HepG2 (cell line): ENCODE results near the gene RSBN1. TPM values are rescaled to one million over a fixed set of nuclear protein-coding genes. Genes with fewer than 3 reads are reported as not detected.

Experiments used
- ATAC-seq: fragments of 200-7000 bp; cut with Tn5 transposase; 3 replicates; pipeline ENCODE4 v1.9.1; 2020; ENCODE audit warnings: mild to moderate bottlenecking, moderate library complexity
- BruUV-seq: library from RNA; stranded (reverse); fragments of 400-500 nt; replicated peaks from 2 replicates; lab custom pipeline; 2021; lab: Mats Ljungman, UMichigan
- CTCF ChIA-PET: fragments of 300-600 bp; formaldehyde crosslinking; extraction: SDS; loops from one replicate; lab custom pipeline; 2021; ENCODE audit warnings: low total read pairs, inconsistent platforms, low intra/inter-chr PET ratio; lab: Yijun Ruan, JAX
- POLR2A ChIA-PET: fragments of 350-600 bp; sonication (Branson Sonifier 250); formaldehyde crosslinking; loops from one replicate; lab custom pipeline; 2020; ENCODE audit warnings: antibody characterized with exemption, inconsistent platforms; lab: Yijun Ruan, JAX
- DNase-seq: peaks from one replicate; pipeline ENCODE4 v3.0.0-alpha.2; 2015; ENCODE audit warnings: low spot score
- FAIRE-seq: peaks from 3 replicates; lab custom pipeline; 2011; peaks lifted over from hg19 to GRCh38; lab: Jason Lieb, UNC
- H2AFZ ChIP-seq: one replicate; pipeline ENCODE4 v1.6.1; 2011; ENCODE audit warnings: low read length, inconsistent platforms
- H3K27ac ChIP-seq: fragments of 300-600 bp; 3 replicates; pipeline ENCODE4 v1.8.0; 2011; ENCODE audit warnings: mixed run types, mild to moderate bottlenecking, mixed read lengths, low read length, inconsistent platforms; ENCODE audit not compliant: insufficient read depth; ENCODE audit errors: extremely low read length
- H3K27me3 ChIP-seq, 2 experiments: fragments of 200-600 bp in 1 of 2; 2 replicates in 1 of 2; 3 replicates in 1 of 2; pipeline versions ENCODE4 v1.6.0 to v1.8.0; 2011; ENCODE audit warnings: low read length in 2 of 2, mild to moderate bottlenecking in 2 of 2, moderate library complexity in 2 of 2, inconsistent platforms in 1 of 2; ENCODE audit not compliant: insufficient read depth in 2 of 2, control insufficient read depth in 1 of 2
- H3K36me3 ChIP-seq, 2 experiments: fragments of 200-600 bp in 1 of 2; replicated peaks in 1 of 2; 2 replicates in 1 of 2; 3 replicates in 1 of 2; pipeline versions ENCODE4 v1.5.1 to v1.8.0; 2011; ENCODE audit warnings: low read length in 2 of 2, inconsistent platforms in 1 of 2; ENCODE audit not compliant: insufficient read depth in 2 of 2, control insufficient read depth in 1 of 2
- H3K4me1 ChIP-seq: 2 replicates; pipeline ENCODE4 v1.5.1; 2012; ENCODE audit warnings: low read length, inconsistent platforms; ENCODE audit not compliant: insufficient read depth
- H3K4me2 ChIP-seq: 2 replicates; pipeline ENCODE4 v1.6.0; 2011; ENCODE audit warnings: low read depth, low read length, inconsistent platforms
- H3K4me3 ChIP-seq, 3 experiments: fragments of 200-600 bp in 1 of 3; sonication (generic), shearing (Covaris generic) in 1 of 3; replicated peaks in 1 of 3; 2 replicates each; pipeline ENCODE4 v1.5.1; 2011 to 2016; ENCODE audit warnings: low read length in 3 of 3, inconsistent platforms in 2 of 3, low read depth in 2 of 3, mild to moderate bottlenecking in 2 of 3, control low read depth in 1 of 3, mixed read lengths in 1 of 3; ENCODE audit not compliant: insufficient read depth in 1 of 3
- H3K79me2 ChIP-seq: one replicate; pipeline ENCODE4 v1.6.1; 2011; ENCODE audit warnings: low read length, inconsistent platforms; ENCODE audit not compliant: insufficient read depth
- H3K9ac ChIP-seq: 2 replicates; pipeline ENCODE4 v1.6.0; 2011; ENCODE audit warnings: mild to moderate bottlenecking, low read depth, low read length, inconsistent platforms; ENCODE audit not compliant: insufficient read depth
- H3K9me3 ChIP-seq: 2 replicates; pipeline ENCODE4 v1.5.1; 2012; ENCODE audit warnings: mild to moderate bottlenecking, low read length
- H4K20me1 ChIP-seq: 2 replicates; pipeline ENCODE4 v1.6.0; 2011; ENCODE audit warnings: inconsistent platforms, mild to moderate bottlenecking, low read length, moderate library complexity; ENCODE audit not compliant: insufficient read depth
- ATF7-NPFF ChIP-seq: sonication (generic); formaldehyde crosslinking; IDR thresholded peaks from 2 replicates; pipeline ENCODE4 v1.8.1; 2023; ENCODE audit warnings: mild to moderate bottlenecking, low read depth, missing genetic modification reagents, moderate library complexity
- ELF4 ChIP-seq: sonication (generic); formaldehyde crosslinking; IDR thresholded peaks from 2 replicates; pipeline ENCODE4 v1.5.0; 2020; ENCODE audit warnings: missing genetic modification reagents, mild to moderate bottlenecking, moderate library complexity, borderline replicate concordance
- GZF1 ChIP-seq: sonication (generic); formaldehyde crosslinking; IDR thresholded peaks from 2 replicates; pipeline ENCODE4 v1.5.1; 2020; ENCODE audit warnings: mild to moderate bottlenecking, missing genetic modification reagents
- HDAC6 ChIP-seq: fragments of 200-600 bp; sonication (generic); IDR thresholded peaks from 2 replicates; pipeline ENCODE4 v1.7.0; 2017; ENCODE audit warnings: mild to moderate bottlenecking, antibody characterized with exemption, low read length, low read depth
- KLF12 ChIP-seq: sonication (generic); formaldehyde crosslinking; IDR thresholded peaks from 2 replicates; pipeline ENCODE4 v1.4.0; 2020; ENCODE audit warnings: missing genetic modification reagents, borderline replicate concordance
- SP1 ChIP-seq, 2 experiments: fragments of 450-650 bp in 1 of 2; sonication (generic) in 1 of 2; formaldehyde crosslinking in 1 of 2; IDR thresholded peaks; 2 replicates each; pipeline versions ENCODE4 v1.4.0 to v1.6.1; 2016 to 2020; ENCODE audit warnings: missing genetic modification reagents in 1 of 2
- XBP1 ChIP-seq: sonication (generic); formaldehyde crosslinking; IDR thresholded peaks from 2 replicates; pipeline ENCODE4 v1.5.0; 2020; ENCODE audit warnings: missing genetic modification reagents
- ZBTB7B ChIP-seq: sonication (generic); formaldehyde crosslinking; IDR thresholded peaks from 2 replicates; pipeline ENCODE4 v1.4.0; 2020; ENCODE audit warnings: missing genetic modification reagents
- ZNF124 ChIP-seq: sonication (generic); formaldehyde crosslinking; IDR thresholded peaks from 2 replicates; pipeline ENCODE4 v1.4.0; 2020; ENCODE audit warnings: missing genetic modification reagents
- ZNF766 ChIP-seq: sonication (generic); formaldehyde crosslinking; IDR thresholded peaks from 2 replicates; pipeline ENCODE4 v1.5.0; 2020; ENCODE audit warnings: missing genetic modification reagents, borderline replicate concordance
- WGBS: methylation state at CpG from one replicate; pipeline ENCODE4 v1.1.6; 2017; ENCODE audit warnings: low lambda C conversion rate; 5-methylcytosine and 5-hydroxymethylcytosine counted together
- in situ Hi-C: cut with HindIII; loops from 2 replicates; pipeline ENCODE4 v1.10.0; 2017; ENCODE audit warnings: low pct_unique_long_range_greater_than_20kb; ENCODE audit not compliant: extremely low pct_ligation_motif_present
- intact Hi-C: fragments of 100-400 bp; cut with micrococcal nuclease; formaldehyde crosslinking; loops from one replicate; pipeline ENCODE4 v1.10.0; 2022; ENCODE audit not compliant: unreplicated experiment
- polyA plus RNA-seq, 8 experiments: library from polyadenylated mRNA; depleted of rRNA in 3 of 8; stranded (reverse) in 7 of 8; unstranded in 1 of 8; fragments of >200 nt; fragmentation: Illumina TruSeq in 4 of 8; extraction: Trizol in 4 of 8; gene quantifications; 2 replicates each; pipeline versions ENCODE4 v1.2.1 to v1.2.3, GENCODE V29; 2011 to 2016; ENCODE audit warnings: low read depth in 4 of 8, missing spikeins in 1 of 8, mixed read lengths in 1 of 8; ENCODE audit not compliant: insufficient read depth in 1 of 8
- total RNA-seq, 5 experiments: library from RNA; depleted of rRNA; stranded (reverse); fragments of >200 nt; fragmentation: Illumina TruSeq; extraction: Trizol; gene quantifications; 2 replicates each; pipeline ENCODE4 v1.2.3, GENCODE V29; 2016; ENCODE audit warnings: low read depth in 1 of 5
- TF ChIP-seq, protein P1 (sequence below): IDR thresholded peaks from 2 replicates; pipeline ENCODE4 v1.6.1; 2016; ENCODE audit warnings: low read depth, control low read depth
- TF ChIP-seq, protein P2 (sequence below): sonication (generic); formaldehyde crosslinking; IDR thresholded peaks from 2 replicates; pipeline ENCODE4 v1.4.0; 2020; ENCODE audit warnings: missing genetic modification reagents, borderline replicate concordance

Gene RSBN1
- total and polyA plus RNA-seq, 2 of the 13 experiments (the other 11 are each of a cell fraction or from before 2014, with no cell fraction given), result 8.3 to 10.4 TPM

DNA sequence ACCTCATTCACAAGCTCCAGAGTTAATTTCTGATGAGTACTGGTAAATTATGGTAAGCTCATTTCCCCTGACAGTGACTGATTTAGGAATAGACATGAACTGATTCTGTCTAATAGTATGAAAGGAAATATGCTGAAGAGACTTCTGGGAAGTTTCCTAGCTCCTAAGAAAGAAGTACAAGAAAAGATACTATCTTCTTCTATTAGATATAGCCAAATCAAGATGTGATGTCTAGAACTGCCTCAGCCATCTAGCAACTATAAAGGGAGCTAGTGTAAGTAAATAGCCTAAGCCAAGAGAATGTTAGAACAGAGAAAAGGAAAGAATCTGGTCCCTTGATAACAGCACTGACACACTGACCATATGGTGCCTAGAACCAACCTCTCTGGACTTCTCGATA is 42.2 kb downstream of the RSBN1 start (continued):
- TF ChIP-seq KLF12 (no peak), ZNF124 (CRISPR knock-in tag) (no peak)

DNA sequence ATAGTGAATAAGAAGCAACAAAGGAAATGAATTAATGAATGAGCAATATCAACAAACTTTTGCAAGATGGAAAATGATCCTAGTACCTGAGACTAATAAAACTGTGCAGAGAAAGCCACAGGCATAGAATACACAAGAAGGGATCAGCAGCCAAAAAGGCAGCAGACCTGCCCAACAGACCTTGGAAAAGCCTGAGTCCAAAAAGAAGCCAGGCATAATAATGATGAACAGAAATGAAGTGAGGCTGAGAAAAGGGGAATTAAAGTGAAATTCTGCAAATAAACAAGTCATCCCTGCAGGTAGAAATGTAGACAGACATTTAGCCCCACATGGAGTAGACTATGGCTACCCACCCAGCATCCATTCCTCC is 42.7 kb downstream of the RSBN1 start:
- DNase-seq (no peak), FAIRE-seq (no peak), ATAC-seq (no peak)
- no peak overlapping the region for H3K9ac ChIP-seq
- H3K4me2 ChIP-seq, result no peak overlapping the region
- BruUV-seq, result no TSS peak
- no peak for TF ChIP-seq ZNF766 (CRISPR knock-in tag)
- ChIA-PET CTCF (no interaction called here), POLR2A (interaction anchor here (0.6 kb wide), 1 partner anchor 8 kb away, joined by 3 read pairs; no protein-coding TSS in a partner anchor)
- no peak overlapping the region for H3K4me3 ChIP-seq
- no peaks in the 10 kb centered on the region for H3K9me3 ChIP-seq
- no peak overlapping the region for H2AFZ ChIP-seq
- intact Hi-C loops (no loop called here), in situ Hi-C loops (no loop called here)
- H3K4me1 ChIP-seq, result no peaks in the 10 kb centered on the region
- no peaks in the 10 kb centered on the region for H3K27me3 ChIP-seq
- H4K20me1 ChIP-seq, result no peaks in the 10 kb centered on the region; the same call in 1 of the 2 replicates
- no peak overlapping the region for H3K27ac ChIP-seq
- H3K79me2 ChIP-seq, result peaks cover 2% of the 10 kb centered on the region
- H3K36me3 ChIP-seq, result peaks cover 11 to 59% of the 10 kb centered on the region in 2 experiments

DNA sequence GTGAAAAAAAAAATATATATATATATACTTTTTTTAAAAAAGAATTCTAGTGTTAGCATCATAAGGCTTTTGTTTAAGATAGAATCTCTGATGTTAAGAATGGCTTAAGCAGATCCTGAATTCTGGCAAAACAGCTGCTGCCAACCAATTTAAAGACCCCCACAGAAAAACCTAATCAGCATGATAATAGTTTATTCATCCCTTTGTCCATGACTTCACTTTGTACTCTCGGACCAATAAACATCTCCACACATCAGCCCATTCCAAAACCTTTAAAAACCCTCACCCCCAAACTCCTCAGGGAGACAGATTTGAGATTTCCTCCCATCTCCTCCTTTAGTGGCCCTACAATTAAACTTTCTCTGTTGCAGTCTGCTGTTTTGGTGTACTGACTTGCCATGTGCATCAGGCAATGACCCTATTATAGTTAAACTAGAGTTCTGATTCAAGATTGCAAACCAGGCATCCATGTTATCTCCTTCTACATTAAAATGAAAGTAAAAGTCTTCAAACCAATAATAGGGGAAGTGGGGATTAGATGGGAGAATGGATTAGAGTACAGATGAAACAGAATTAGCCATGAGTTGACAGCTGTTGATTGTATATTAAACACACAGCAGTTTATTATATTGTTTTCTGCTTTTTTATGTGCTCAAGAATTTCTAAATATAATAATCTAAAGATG is 43.2 kb downstream of the RSBN1 start:
- no TSS peak for BruUV-seq
- no peak overlapping the region for H3K9ac ChIP-seq
- no peaks in the 10 kb centered on the region; the same call in 1 of the 2 replicates for H4K20me1 ChIP-seq
- H3K4me3 ChIP-seq, result no peak overlapping the region
- no peak overlapping the region for H2AFZ ChIP-seq
- in situ Hi-C loops (no loop called here), intact Hi-C loops (no loop called here)
- no peaks in the 10 kb centered on the region for H3K4me1 ChIP-seq
- DNase-seq (no peak), ATAC-seq (no peak), FAIRE-seq (no peak)
- peaks cover 2% of the 10 kb centered on the region for H3K79me2 ChIP-seq
- H3K27ac ChIP-seq, result no peak overlapping the region
- no peak overlapping the region for H3K4me2 ChIP-seq
- CTCF ChIA-PET, result no interaction called here
- no peaks in the 10 kb centered on the region for H3K27me3 ChIP-seq
- POLR2A ChIA-PET, result no interaction called here
- H3K9me3 ChIP-seq, result no peaks in the 10 kb centered on the region
- 63% methylated on average over 1 of the region's 1 CpG for WGBS
- TF ChIP-seq SP1 (IDR thresholded peaks at IDR 0.05) (no peak), SP1 (CRISPR knock-in tag; IDR thresholded peaks at IDR 0.05) (no peak), ZBTB7B (CRISPR knock-in tag) (no peak), ELF4 (CRISPR knock-in tag) (no peak), GZF1 (CRISPR knock-in tag) (no peak), HDAC6 (no peak), XBP1 (CRISPR knock-in tag) (no peak), ATF7-NPFF (CRISPR knock-in tag) (no peak)
- TF ChIP-seq, protein P1, sequence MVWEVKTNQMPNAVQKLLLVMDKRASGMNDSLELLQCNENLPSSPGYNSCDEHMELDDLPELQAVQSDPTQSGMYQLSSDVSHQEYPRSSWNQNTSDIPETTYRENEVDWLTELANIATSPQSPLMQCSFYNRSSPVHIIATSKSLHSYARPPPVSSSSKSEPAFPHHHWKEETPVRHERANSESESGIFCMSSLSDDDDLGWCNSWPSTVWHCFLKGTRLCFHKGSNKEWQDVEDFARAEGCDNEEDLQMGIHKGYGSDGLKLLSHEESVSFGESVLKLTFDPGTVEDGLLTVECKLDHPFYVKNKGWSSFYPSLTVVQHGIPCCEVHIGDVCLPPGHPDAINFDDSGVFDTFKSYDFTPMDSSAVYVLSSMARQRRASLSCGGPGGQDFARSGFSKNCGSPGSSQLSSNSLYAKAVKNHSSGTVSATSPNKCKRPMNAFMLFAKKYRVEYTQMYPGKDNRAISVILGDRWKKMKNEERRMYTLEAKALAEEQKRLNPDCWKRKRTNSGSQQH (CRISPR knock-in tag), result no peak
- TF ChIP-seq, protein P2, sequence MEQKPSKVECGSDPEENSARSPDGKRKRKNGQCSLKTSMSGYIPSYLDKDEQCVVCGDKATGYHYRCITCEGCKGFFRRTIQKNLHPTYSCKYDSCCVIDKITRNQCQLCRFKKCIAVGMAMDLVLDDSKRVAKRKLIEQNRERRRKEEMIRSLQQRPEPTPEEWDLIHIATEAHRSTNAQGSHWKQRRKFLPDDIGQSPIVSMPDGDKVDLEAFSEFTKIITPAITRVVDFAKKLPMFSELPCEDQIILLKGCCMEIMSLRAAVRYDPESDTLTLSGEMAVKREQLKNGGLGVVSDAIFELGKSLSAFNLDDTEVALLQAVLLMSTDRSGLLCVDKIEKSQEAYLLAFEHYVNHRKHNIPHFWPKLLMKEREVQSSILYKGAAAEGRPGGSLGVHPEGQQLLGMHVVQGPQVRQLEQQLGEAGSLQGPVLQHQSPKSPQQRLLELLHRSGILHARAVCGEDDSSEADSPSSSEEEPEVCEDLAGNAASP (CRISPR knock-in tag), result no peak
- peaks cover 11 to 58% of the 10 kb centered on the region in 2 experiments for H3K36me3 ChIP-seq
